DOHH2 (cell line): ENCODE results near the gene TDRD15.

ENCODE experiments used
- EZH2phosphoT487 ChIP-seq: fragments of 200-600 bp; sonication (generic); IDR thresholded peaks from 2 replicates; pipeline ENCODE4 v1.6.1; 2017; ENCODE audit warnings: borderline replicate concordance, mild to moderate bottlenecking, antibody characterized with exemption, low read length, moderate library complexity, mixed read lengths
- TF ChIP-seq, protein P1 (sequence below): fragments of 200-600 bp; sonication (generic); IDR thresholded peaks from one replicate; pipeline ENCODE4 v1.5.1; 2014; ENCODE audit warnings: antibody characterized with exemption, mild to moderate bottlenecking, low read depth, low read length; ENCODE audit not compliant: poor library complexity, severe bottlenecking

DNA sequence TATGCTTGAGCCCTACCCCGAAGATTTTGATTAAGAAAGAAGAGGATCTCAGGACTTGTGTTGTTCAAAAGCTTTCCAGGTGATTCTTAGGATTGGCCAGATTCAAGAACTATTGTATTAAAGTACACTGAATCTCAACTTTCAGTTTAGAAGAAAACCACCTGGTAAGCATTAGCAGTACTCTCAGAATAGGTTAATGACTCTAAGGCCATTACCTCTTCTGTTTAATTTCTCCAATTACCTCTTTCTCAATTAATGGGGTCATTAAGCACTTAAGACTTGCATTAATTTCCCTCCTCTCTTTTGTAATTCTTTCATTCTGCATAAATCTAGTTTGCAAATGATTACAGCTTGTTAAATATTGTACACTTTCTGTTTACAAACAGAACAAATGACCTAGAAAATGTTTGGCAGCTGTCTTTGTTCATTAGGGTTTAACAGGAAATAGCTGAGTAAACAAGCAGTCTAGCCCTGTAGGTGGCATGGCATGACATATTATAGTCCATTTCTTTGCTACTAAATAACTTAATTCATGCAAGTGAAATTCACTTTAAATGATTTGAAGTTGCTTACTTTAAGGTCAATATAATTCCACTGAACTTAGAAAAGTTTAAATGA is 20.4 kb upstream of the TDRD15 start:
- TF ChIP-seq, protein P1, sequence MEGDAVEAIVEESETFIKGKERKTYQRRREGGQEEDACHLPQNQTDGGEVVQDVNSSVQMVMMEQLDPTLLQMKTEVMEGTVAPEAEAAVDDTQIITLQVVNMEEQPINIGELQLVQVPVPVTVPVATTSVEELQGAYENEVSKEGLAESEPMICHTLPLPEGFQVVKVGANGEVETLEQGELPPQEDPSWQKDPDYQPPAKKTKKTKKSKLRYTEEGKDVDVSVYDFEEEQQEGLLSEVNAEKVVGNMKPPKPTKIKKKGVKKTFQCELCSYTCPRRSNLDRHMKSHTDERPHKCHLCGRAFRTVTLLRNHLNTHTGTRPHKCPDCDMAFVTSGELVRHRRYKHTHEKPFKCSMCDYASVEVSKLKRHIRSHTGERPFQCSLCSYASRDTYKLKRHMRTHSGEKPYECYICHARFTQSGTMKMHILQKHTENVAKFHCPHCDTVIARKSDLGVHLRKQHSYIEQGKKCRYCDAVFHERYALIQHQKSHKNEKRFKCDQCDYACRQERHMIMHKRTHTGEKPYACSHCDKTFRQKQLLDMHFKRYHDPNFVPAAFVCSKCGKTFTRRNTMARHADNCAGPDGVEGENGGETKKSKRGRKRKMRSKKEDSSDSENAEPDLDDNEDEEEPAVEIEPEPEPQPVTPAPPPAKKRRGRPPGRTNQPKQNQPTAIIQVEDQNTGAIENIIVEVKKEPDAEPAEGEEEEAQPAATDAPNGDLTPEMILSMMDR, result no peak
- TF ChIP-seq EZH2phosphoT487, result no peak
